Activated CD8-positive, alpha-beta memory T cell treated with anti-CD3 and anti-CD28 coated beads for 4 hours (primary cell): ENCODE results near the gene BTN1A1.
A peak's percentile ranks its signal among the peaks of the same experiment; 100 is the strongest.
"Not testable (repeated sequence)": the region's sequence is repeated elsewhere in the genome, so short reads cannot be mapped to it uniquely, and the experiment has no call there.

Experiments
- DNase-seq, 2 donors: peaks; one replicate each; pipeline ENCODE4 v3.0.0-alpha.2; 2020; ENCODE audit warnings: low read depth in 2 of 2

Gene BTN1A1

GRCh38 chr6:26537846-26538571, 37.9 kb downstream of the BTN1A1 start, which contains the start of gene HMGN4:
TSS of gene HMGN4 (plus strand) at chr6:26538366. CDS start at chr6:26545207, 6,841 bp downstream.
- DNase-seq, result peak; percentile 50 to 69

GRCh38 chr6:26538572-26538902, 38.4 kb downstream of the BTN1A1 start:
- no peak for DNase-seq

- DNase-seq, result no peak
These were observed 39.0 kb downstream of the BTN1A1 start for GRCh38 chr6:26539071-26539615.

- DNase-seq, result no peak
These were observed 41.5 kb downstream of the BTN1A1 start for GRCh38 chr6:26541579-26541978.

GRCh38 chr6:26543953-26544352, 43.9 kb downstream of the BTN1A1 start:
- no peak for DNase-seq

GRCh38 chr6:26544473-26544872, 44.4 kb downstream of the BTN1A1 start:
- DNase-seq, result no peak

GRCh38 chr6:26545627-26546026, 45.5 kb downstream of the BTN1A1 start:
- DNase-seq, result no peak

GRCh38 chr6:26547363-26547762, 47.3 kb downstream of the BTN1A1 start:
- DNase-seq, result not testable (repeated sequence)

GRCh38 chr6:26550250-26550993, 50.3 kb downstream of the BTN1A1 start:
- DNase-seq, result no peak

- no peak for DNase-seq
These were observed 52.1 kb downstream of the BTN1A1 start for GRCh38 chr6:26552205-26552604.

GRCh38 chr6:26552640-26553188, 52.6 kb downstream of the BTN1A1 start:
- DNase-seq, result no peak

- DNase-seq, result peak in 1 of 2 donors; percentile 39
These were observed 53.1 kb downstream of the BTN1A1 start for GRCh38 chr6:26553264-26553634.

GRCh38 chr6:26553635-26554446, 53.7 kb downstream of the BTN1A1 start:
- peak in 1 of 2 donors; percentile 67 for DNase-seq

GRCh38 chr6:26554447-26554696, 54.3 kb downstream of the BTN1A1 start:
- no peak for DNase-seq

GRCh38 chr6:26554697-26555504, 54.8 kb downstream of the BTN1A1 start:
- DNase-seq, result no peak

- no peak for DNase-seq
These were observed 55.6 kb downstream of the BTN1A1 start for GRCh38 chr6:26555505-26556262.

- no peak for DNase-seq
These were observed 56.4 kb downstream of the BTN1A1 start for GRCh38 chr6:26556263-26557070.
